HepG2 (cell line): ENCODE data around the gene ARF4. TPM values are rescaled to one million over a fixed set of nuclear protein-coding genes. Genes with fewer than 3 reads are reported as not detected.
A peak's percentile ranks its signal among the peaks of the same experiment; 100 is the strongest.

ENCODE experiments used
- KLF13 ChIP-seq: sonication (generic); formaldehyde crosslinking; IDR thresholded peaks from 2 replicates; pipeline ENCODE4 v1.4.0; 2020; ENCODE audit warnings: mild to moderate bottlenecking, missing genetic modification reagents
- NRL ChIP-seq: sonication (generic); formaldehyde crosslinking; IDR thresholded peaks from 2 replicates; pipeline ENCODE4 v1.5.0; 2020; ENCODE audit warnings: missing genetic modification reagents, mild to moderate bottlenecking, moderate library complexity, borderline replicate concordance
- SIN3A ChIP-seq: IDR thresholded peaks from 2 replicates; pipeline ENCODE4 v1.6.1; 2011; ENCODE audit warnings: low read depth, mild to moderate bottlenecking, control low read depth, low read length, borderline replicate concordance
- SP2 ChIP-seq: sonication (generic); formaldehyde crosslinking; IDR thresholded peaks from 2 replicates; pipeline ENCODE4 v1.5.1; 2020; ENCODE audit warnings: mild to moderate bottlenecking, missing genetic modification reagents
- ZNF678 ChIP-seq: sonication (generic); formaldehyde crosslinking; IDR thresholded peaks from 2 replicates; pipeline ENCODE4 v1.4.0; 2020; ENCODE audit warnings: mild to moderate bottlenecking, missing genetic modification reagents
- ZNF747 ChIP-seq: sonication (generic); formaldehyde crosslinking; IDR thresholded peaks from 2 replicates; pipeline ENCODE4 v1.8.1; 2023; ENCODE audit warnings: missing genetic modification reagents, mild to moderate bottlenecking, borderline replicate concordance
- ZNF761 ChIP-seq: sonication (generic); formaldehyde crosslinking; conservative IDR thresholded peaks from 2 replicates; pipeline ENCODE4 v1.4.0; 2020; ENCODE audit warnings: mild to moderate bottlenecking, missing genetic modification reagents
- ZNF883 ChIP-seq: sonication (generic); formaldehyde crosslinking; IDR thresholded peaks from 2 replicates; pipeline ENCODE4 v1.5.1; 2020; ENCODE audit warnings: mild to moderate bottlenecking, missing genetic modification reagents; ENCODE audit errors: not compliant biosample characterization
- ZSCAN21 ChIP-seq: sonication (generic); formaldehyde crosslinking; IDR thresholded peaks from 2 replicates; pipeline ENCODE4 v1.8.0; 2022; ENCODE audit warnings: mild to moderate bottlenecking, missing genetic modification reagents, moderate library complexity, borderline replicate concordance
- polyA plus RNA-seq, 8 experiments: library from polyadenylated mRNA; depleted of rRNA in 3 of 8; stranded (reverse) in 7 of 8; unstranded in 1 of 8; fragments of >200 nt; fragmentation: Illumina TruSeq in 4 of 8; extraction: Trizol in 4 of 8; gene quantifications; 2 replicates each; pipeline versions ENCODE4 v1.2.1 to v1.2.3, GENCODE V29; 2011 to 2016; ENCODE audit warnings: low read depth in 4 of 8, missing spikeins in 1 of 8, mixed read lengths in 1 of 8; ENCODE audit not compliant: insufficient read depth in 1 of 8
- total RNA-seq, 5 experiments: library from RNA; depleted of rRNA; stranded (reverse); fragments of >200 nt; fragmentation: Illumina TruSeq; extraction: Trizol; gene quantifications; 2 replicates each; pipeline ENCODE4 v1.2.3, GENCODE V29; 2016; ENCODE audit warnings: low read depth in 1 of 5
- TF ChIP-seq, protein P1 (sequence below): sonication (generic); formaldehyde crosslinking; IDR thresholded peaks from 2 replicates; pipeline ENCODE4 v1.5.1; 2020; ENCODE audit warnings: missing genetic modification reagents, mild to moderate bottlenecking, borderline replicate concordance
- TF ChIP-seq, protein P2 (sequence below): sonication (generic); formaldehyde crosslinking; IDR thresholded peaks from 2 replicates; pipeline ENCODE4; 2020; ENCODE audit warnings: missing genetic modification reagents, mild to moderate bottlenecking, borderline replicate concordance
- TF ChIP-seq, protein P3 (sequence below): sonication (generic); formaldehyde crosslinking; IDR thresholded peaks from 2 replicates; pipeline ENCODE4 v1.4.0; 2020; ENCODE audit warnings: missing genetic modification reagents
- TF ChIP-seq, protein P4 (sequence below): sonication (generic); formaldehyde crosslinking; IDR thresholded peaks from 2 replicates; pipeline ENCODE4 v1.4.0; 2020; ENCODE audit warnings: missing genetic modification reagents

ARF4 gene
- total and polyA plus RNA-seq, 2 of the 13 experiments (the other 11 are each of a cell fraction or from before 2014, with no cell fraction given) = 184 to 250 TPM

DNA sequence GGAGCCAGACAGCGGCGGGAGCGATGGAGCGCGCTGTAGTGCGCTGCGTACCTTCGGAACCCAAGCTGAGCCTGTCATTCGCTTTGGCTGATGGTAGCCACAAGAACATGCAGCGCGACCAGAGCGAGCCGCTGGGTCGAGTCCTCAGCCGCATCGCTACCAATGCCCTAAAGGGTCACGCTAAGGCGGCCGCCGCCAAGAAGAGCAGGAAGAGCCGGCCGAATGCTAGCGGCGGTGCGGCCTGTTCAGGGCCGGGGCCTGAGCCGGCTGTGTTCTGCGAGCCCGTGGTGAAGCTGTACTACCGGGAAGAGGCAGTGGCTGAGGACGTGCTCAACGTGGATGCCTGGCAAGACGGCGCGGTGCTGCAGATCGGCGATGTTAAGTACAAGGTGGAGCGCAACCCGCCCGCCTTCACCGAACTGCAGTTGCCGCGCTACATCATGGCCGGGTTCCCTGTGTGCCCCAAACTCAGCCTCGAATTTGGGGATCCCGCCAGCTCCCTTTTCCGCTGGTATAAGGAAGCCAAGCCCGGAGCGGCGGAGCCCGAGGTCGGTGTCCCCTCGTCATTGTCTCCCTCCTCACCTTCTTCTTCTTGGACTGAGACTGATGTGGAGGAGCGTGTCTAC is 40.6 kb downstream of the ARF4 start (continued):
- TF ChIP-seq, protein P1, sequence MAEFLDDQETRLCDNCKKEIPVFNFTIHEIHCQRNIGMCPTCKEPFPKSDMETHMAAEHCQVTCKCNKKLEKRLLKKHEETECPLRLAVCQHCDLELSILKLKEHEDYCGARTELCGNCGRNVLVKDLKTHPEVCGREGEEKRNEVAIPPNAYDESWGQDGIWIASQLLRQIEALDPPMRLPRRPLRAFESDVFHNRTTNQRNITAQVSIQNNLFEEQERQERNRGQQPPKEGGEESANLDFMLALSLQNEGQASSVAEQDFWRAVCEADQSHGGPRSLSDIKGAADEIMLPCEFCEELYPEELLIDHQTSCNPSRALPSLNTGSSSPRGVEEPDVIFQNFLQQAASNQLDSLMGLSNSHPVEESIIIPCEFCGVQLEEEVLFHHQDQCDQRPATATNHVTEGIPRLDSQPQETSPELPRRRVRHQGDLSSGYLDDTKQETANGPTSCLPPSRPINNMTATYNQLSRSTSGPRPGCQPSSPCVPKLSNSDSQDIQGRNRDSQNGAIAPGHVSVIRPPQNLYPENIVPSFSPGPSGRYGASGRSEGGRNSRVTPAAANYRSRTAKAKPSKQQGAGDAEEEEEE (CRISPR knock-in tag) = no peak
- peak; percentile 67; the same call in 1 of the 2 replicates for TF ChIP-seq ZNF678 (CRISPR knock-in tag)
- TF ChIP-seq ZNF883 (CRISPR knock-in tag) = peak; percentile 1
- no peak for TF ChIP-seq KLF13
- TF ChIP-seq ZNF747 = no peak
- TF ChIP-seq, protein P2, sequence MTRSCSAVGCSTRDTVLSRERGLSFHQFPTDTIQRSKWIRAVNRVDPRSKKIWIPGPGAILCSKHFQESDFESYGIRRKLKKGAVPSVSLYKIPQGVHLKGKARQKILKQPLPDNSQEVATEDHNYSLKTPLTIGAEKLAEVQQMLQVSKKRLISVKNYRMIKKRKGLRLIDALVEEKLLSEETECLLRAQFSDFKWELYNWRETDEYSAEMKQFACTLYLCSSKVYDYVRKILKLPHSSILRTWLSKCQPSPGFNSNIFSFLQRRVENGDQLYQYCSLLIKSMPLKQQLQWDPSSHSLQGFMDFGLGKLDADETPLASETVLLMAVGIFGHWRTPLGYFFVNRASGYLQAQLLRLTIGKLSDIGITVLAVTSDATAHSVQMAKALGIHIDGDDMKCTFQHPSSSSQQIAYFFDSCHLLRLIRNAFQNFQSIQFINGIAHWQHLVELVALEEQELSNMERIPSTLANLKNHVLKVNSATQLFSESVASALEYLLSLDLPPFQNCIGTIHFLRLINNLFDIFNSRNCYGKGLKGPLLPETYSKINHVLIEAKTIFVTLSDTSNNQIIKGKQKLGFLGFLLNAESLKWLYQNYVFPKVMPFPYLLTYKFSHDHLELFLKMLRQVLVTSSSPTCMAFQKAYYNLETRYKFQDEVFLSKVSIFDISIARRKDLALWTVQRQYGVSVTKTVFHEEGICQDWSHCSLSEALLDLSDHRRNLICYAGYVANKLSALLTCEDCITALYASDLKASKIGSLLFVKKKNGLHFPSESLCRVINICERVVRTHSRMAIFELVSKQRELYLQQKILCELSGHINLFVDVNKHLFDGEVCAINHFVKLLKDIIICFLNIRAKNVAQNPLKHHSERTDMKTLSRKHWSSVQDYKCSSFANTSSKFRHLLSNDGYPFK (CRISPR knock-in tag) = 0 out of 2 replicates have a peak, but pooled peaks have one; percentile 13
- no peak for TF ChIP-seq SIN3A
- TF ChIP-seq, protein P3, sequence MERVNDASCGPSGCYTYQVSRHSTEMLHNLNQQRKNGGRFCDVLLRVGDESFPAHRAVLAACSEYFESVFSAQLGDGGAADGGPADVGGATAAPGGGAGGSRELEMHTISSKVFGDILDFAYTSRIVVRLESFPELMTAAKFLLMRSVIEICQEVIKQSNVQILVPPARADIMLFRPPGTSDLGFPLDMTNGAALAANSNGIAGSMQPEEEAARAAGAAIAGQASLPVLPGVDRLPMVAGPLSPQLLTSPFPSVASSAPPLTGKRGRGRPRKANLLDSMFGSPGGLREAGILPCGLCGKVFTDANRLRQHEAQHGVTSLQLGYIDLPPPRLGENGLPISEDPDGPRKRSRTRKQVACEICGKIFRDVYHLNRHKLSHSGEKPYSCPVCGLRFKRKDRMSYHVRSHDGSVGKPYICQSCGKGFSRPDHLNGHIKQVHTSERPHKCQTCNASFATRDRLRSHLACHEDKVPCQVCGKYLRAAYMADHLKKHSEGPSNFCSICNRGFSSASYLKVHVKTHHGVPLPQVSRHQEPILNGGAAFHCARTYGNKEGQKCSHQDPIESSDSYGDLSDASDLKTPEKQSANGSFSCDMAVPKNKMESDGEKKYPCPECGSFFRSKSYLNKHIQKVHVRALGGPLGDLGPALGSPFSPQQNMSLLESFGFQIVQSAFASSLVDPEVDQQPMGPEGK = no peak
- TF ChIP-seq, protein P4, sequence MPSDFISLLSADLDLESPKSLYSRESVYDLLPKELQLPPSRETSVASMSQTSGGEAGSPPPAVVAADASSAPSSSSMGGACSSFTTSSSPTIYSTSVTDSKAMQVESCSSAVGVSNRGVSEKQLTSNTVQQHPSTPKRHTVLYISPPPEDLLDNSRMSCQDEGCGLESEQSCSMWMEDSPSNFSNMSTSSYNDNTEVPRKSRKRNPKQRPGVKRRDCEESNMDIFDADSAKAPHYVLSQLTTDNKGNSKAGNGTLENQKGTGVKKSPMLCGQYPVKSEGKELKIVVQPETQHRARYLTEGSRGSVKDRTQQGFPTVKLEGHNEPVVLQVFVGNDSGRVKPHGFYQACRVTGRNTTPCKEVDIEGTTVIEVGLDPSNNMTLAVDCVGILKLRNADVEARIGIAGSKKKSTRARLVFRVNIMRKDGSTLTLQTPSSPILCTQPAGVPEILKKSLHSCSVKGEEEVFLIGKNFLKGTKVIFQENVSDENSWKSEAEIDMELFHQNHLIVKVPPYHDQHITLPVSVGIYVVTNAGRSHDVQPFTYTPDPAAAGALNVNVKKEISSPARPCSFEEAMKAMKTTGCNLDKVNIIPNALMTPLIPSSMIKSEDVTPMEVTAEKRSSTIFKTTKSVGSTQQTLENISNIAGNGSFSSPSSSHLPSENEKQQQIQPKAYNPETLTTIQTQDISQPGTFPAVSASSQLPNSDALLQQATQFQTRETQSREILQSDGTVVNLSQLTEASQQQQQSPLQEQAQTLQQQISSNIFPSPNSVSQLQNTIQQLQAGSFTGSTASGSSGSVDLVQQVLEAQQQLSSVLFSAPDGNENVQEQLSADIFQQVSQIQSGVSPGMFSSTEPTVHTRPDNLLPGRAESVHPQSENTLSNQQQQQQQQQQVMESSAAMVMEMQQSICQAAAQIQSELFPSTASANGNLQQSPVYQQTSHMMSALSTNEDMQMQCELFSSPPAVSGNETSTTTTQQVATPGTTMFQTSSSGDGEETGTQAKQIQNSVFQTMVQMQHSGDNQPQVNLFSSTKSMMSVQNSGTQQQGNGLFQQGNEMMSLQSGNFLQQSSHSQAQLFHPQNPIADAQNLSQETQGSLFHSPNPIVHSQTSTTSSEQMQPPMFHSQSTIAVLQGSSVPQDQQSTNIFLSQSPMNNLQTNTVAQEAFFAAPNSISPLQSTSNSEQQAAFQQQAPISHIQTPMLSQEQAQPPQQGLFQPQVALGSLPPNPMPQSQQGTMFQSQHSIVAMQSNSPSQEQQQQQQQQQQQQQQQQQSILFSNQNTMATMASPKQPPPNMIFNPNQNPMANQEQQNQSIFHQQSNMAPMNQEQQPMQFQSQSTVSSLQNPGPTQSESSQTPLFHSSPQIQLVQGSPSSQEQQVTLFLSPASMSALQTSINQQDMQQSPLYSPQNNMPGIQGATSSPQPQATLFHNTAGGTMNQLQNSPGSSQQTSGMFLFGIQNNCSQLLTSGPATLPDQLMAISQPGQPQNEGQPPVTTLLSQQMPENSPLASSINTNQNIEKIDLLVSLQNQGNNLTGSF = peak; percentile 63; the same call in 1 of the 2 replicates
- TF ChIP-seq ZSCAN21 = peak; percentile 0; the same call in 1 of the 2 replicates
- 0 out of 2 replicates have a peak, but pooled peaks have one; percentile 7 for TF ChIP-seq SP2 (CRISPR knock-in tag)
- no peak for TF ChIP-seq NRL (CRISPR knock-in tag)
- TF ChIP-seq ZNF761 (CRISPR knock-in tag) = no peak
